HG03045 (cell line): Measurements from ENCODE around the gene SERPINE3.

Experiments
- ATAC-seq: cut with Tn5 transposase; IDR thresholded peaks from one replicate; pipeline ENCODE4 v1.9.1; 2021; ENCODE audit warnings: mild to moderate bottlenecking, moderate library complexity; ENCODE audit not compliant: unreplicated experiment

The SERPINE3 gene

DNA sequence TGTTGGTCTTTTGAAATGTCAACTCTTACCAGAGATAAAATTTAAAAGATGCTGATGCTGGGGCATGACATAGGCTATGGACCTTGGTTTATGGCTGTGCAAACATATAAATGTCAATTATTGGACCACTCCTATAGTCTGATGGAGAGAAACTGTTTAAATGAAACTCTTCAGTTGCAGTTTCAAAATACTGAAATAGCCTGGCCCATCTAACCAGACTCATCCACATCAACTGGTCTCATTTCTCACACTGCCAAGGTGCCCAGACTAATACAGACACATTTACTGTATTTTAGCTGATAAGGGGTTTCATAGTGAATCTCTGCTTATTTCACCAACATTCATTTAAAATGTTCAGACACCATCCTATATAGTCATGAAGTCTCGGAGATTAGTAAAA lies 19.9 kb downstream of the SERPINE3 start:
- ATAC-seq = no peak

- no peak for ATAC-seq
These were observed 21.0 kb downstream of the SERPINE3 start for GRCh38 chr13:51360489-51360888.

DNA sequence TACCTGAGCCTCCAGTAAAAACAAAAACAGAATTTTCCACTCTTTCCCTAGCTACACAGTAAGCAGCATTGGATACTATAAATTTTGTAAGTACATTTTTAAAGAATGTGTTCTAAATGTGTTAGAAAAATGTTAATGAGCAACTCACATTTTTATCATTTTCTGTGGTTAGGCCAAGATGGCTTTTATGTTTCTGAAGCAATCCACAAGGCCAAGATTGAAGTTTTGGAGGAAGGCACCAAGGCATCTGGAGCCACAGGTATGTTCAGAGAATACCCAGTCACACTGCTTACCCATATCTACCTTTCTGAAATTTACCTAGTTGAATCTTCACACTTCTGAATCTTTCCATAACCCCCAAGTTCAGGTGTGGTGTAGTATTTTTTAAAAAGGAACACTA lies 21.6 kb downstream of the SERPINE3 start:
- no peak for ATAC-seq

- ATAC-seq = no peak
These were observed 24.1 kb downstream of the SERPINE3 start for GRCh38 chr13:51363625-51364024.

DNA sequence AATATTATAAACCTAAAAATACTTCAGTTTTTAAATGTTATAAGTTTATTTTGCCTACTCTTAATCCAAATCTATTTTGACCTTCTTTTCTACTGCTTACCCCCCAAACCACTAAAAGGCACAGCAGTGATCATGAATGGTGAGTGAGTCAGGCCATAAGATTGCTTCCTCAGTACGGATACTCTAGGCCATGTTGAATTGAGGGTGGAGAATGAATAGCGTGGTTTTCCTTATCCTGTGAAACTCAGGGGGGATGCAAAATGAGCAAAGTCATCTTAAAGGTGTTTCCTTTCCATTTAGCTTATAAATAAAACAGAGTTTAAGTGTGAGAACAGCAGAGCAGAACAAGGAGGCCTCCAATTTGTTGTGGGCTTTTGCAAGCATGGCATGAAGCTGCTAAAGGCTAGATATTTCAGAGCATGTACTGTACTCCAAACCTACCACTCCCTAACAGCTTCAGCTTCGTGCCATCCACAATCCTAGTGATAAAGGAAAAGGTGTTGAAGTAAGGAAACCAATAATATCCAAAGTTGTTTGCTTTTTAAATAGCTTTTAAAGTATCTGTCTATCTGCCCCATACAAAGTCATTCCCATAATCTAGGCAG lies 25.0 kb downstream of the SERPINE3 start:
- no peak for ATAC-seq

DNA sequence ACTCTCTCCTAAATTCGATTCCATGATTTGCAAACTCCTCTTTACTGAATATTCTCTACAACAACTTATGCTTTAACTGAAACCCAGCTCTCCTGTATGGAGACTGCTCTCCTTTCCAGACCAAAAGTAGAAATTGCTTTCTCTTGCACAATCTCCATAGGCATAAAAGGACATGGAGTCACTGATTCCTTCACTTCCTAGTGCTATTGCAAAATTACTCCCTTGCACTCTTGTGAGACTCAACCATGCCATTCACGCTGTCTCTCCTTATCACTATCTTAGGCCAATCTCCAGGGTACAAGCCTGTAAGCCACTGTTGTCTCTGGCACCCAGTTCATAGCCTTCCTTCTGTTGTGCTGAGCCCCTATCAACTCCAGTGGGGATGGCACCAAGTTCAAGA lies 30.6 kb downstream of the SERPINE3 start:
- ATAC-seq = no peak

DNA sequence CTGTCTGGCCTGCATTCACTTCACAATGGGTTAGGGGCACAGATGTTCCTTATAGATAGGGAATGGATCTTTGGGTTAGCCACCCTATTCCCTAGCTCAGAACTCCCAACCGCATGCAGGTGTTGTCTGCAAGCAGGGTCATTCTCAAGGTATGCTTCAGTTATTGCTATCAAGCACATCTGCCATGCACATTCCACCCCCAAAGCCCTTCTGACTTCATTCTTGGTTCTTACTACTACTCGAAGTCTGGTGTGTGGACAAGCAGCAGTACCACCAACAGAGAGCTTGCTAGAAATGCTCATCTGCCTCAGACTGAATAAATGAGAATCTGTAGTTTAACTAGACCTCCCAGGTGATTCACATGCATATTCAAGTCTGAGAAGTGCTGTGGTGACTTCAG lies 31.3 kb downstream of the SERPINE3 start:
- ATAC-seq = no peak

DNA sequence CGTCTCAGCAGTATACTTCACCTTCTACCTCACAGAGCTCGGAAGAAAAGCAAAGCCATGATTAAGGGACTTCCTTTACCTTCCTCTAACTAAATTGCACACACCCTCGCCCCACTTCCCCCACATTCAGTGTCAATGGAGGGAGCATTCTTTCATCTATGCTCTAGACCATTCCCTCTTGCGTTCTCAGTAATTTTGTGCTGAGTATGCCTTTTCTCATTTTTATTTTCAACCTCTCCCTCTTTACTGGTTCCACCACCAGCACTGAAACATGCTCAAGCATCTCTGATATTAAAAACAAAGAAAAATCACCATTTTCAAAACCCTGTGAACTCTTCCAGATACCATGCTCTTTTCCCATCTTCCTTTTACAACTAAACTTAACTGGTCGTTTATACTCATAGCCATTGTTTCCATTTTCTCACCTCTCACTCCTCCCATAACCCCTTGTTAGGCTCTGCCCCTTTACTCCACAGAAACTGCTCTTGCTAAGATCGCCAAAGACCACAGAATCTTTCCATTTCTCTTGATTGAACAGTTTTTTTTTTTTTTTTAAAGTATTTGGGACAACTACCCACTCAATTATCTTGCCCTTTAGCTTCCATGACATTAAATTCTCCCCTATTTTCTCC lies 32.4 kb downstream of the SERPINE3 start:
- ATAC-seq = no peak

DNA sequence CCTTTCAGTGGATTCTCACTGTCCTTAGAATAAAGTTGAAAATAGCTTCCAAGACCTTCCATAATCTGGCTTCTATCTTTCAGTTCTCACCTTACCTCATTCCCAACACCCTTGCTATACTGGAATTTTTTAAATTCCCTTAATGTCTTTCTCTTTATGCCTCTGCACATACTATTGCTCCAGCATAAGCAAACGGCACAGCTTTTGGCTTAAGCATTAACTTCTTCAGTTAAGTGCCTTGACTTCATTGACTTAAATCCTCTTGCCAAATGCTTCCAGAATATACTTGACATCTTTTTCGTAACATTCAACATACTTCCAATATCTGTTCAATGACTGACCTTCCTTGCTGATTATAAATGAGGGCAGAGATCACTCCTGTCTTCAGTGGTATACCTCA lies 34.0 kb downstream of the SERPINE3 start:
- ATAC-seq = no peak

- ATAC-seq = no peak
These were observed 40.8 kb downstream of the SERPINE3 start for GRCh38 chr13:51380269-51380668.

DNA sequence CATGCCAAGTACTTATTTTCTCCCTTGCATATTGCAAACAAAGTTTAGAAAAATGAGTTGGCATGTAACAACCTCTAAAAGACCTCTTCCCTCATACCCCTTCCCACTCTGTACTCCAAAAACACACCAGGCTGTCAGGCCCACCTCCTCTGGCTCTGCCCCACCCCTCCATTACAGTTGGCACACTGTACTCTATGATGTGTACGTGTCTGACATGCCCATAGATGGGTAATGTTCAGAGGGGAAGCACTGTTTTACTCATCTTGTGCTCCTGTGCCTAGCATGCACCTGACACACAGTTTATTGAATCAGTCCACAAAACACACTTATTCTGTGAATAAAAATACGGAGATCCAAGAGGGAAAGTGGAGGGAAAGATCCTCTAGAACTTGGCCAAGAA lies 45.6 kb downstream of the SERPINE3 start:
- ATAC-seq = no peak

- ATAC-seq = no peak
These were observed 55.2 kb downstream of the SERPINE3 start for GRCh38 chr13:51394724-51395123.

- no peak for ATAC-seq
These were observed 56.9 kb downstream of the SERPINE3 start for GRCh38 chr13:51396352-51396751.

DNA sequence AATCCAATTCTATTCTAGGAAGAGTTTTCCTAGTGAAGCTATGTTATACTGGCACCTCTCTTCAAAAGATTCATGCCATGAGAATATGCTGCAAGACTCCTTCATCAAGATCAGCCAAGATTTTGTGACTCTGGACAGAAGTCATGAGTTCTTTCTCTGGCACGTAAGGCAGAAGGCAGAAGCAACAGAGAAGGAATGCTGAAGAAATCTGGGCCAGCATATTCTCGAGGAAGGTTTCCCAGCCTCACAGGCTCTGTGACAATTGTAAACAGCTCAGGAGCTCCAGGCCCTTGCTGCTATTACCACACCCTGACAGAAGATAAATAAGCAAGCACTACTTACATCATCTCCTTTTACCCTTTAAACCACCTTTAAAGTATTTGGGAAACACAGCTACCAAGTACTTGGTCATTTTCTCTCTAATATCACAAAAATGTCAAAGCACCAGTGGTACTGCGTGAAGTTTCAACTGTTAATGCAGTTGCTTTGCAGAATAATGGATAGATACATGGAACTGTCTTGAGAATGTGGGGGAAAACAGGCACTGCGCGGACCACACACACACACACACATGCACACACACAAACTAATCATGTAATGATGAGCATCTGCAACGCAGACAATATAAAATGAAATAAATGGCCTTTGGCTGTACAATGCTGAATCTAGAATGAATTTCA lies 57.9 kb downstream of the SERPINE3 start:
- ATAC-seq = no peak

GRCh38 chr13:51405176-51405575 lies 65.7 kb downstream of the SERPINE3 start:
- no peak for ATAC-seq

DNA sequence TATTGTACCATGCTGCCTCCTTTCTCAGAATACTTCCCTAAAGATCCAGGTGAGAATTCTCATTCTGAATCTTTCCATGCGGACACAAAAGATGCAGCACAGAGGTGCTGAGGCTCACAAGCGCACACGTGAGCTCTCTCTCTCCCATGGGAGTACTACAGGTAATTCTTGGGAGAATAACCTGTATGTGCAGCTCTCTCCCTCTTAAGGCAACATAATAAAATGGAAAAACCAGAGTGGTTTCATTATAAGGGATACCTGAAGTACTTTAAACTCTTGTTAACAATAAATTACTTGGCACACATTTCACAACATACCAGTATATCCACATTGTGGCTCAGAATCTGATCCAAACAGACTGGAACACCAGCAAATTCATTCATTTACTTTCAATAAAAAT lies 72.9 kb downstream of the SERPINE3 start:
- no peak for ATAC-seq
